OCI-LY1 (cell line): ENCODE measurements around the gene MINK1.
"Not testable (repeated sequence)": the region's sequence is repeated elsewhere in the genome, so short reads cannot be mapped to it uniquely, and the experiment has no call there.

Source experiments
- H2AFZ ChIP-seq: fragments of 200-600 bp; sonication (generic), shearing (Covaris generic); 2 replicates; pipeline ENCODE4 v1.6.0; 2014; ENCODE audit warnings: antibody characterized with exemption, mild to moderate bottlenecking, low read length
- H3F3A ChIP-seq: fragments of 200-600 bp; sonication (generic), shearing (Covaris generic); 2 replicates; pipeline ENCODE4 v1.6.0; 2014; ENCODE audit warnings: mild to moderate bottlenecking, antibody characterized with exemption, low read length, moderate library complexity; ENCODE audit not compliant: insufficient read depth
- H3K27ac ChIP-seq: fragments of 200-600 bp; sonication (generic); 2 replicates; pipeline ENCODE4 v1.5.1; 2014; ENCODE audit warnings: low read length, mixed run types, mild to moderate bottlenecking, low read depth; ENCODE audit not compliant: poor library complexity, severe bottlenecking
- H3K27me3 ChIP-seq: fragments of 200-600 bp; sonication (generic); 2 replicates; pipeline ENCODE4 v1.6.0; 2014; ENCODE audit warnings: antibody characterized with exemption, mild to moderate bottlenecking, low read length, moderate library complexity; ENCODE audit not compliant: insufficient read depth
- H3K36me3 ChIP-seq: fragments of 200-600 bp; sonication (generic); 2 replicates; pipeline ENCODE4 v1.6.1; 2014; ENCODE audit warnings: mild to moderate bottlenecking, antibody characterized with exemption, low read length, moderate library complexity, mixed read lengths; ENCODE audit not compliant: insufficient read depth
- H3K4me1 ChIP-seq: fragments of 200-600 bp; sonication (generic); 2 replicates; pipeline ENCODE4 v1.5.1; 2014; ENCODE audit warnings: mild to moderate bottlenecking, low read length, moderate library complexity; ENCODE audit not compliant: insufficient read depth, severe bottlenecking
- H3K4me2 ChIP-seq: fragments of 200-600 bp; sonication (generic), shearing (Covaris generic); 2 replicates; pipeline ENCODE4 v1.6.1; 2014; ENCODE audit warnings: low read length
- H3K4me3 ChIP-seq: fragments of 200-600 bp; sonication (generic); 2 replicates; pipeline ENCODE4 v1.5.1; 2014; ENCODE audit warnings: low read length, low read depth, mild to moderate bottlenecking, mixed read lengths; ENCODE audit not compliant: poor library complexity, severe bottlenecking
- H3K79me2 ChIP-seq: fragments of 200-600 bp; shearing (Covaris generic); 2 replicates; pipeline ENCODE4 v1.6.1; 2016; ENCODE audit warnings: mixed run types, low read length, mixed read lengths; ENCODE audit not compliant: insufficient read depth
- H3K9ac ChIP-seq: fragments of 200-600 bp; sonication (generic), shearing (Covaris generic); 2 replicates; pipeline ENCODE4 v1.6.1; 2014; ENCODE audit warnings: mild to moderate bottlenecking, low read length, mixed read lengths
- H3K9me2 ChIP-seq: fragments of 200-600 bp; sonication (generic), shearing (Covaris generic); 2 replicates; pipeline ENCODE4 v1.6.1; 2014; ENCODE audit warnings: low read depth, mild to moderate bottlenecking, low read length, mixed read lengths
- H3K9me3 ChIP-seq: fragments of 200-600 bp; shearing (Covaris generic); 2 replicates; pipeline ENCODE4 v1.6.1; 2014; ENCODE audit warnings: low read length, mixed read lengths
- H4K20me1 ChIP-seq: fragments of 200-600 bp; sonication (generic), shearing (Covaris generic); 2 replicates; pipeline ENCODE4 v1.6.0; 2016; ENCODE audit warnings: mild to moderate bottlenecking, low read length; ENCODE audit not compliant: insufficient read depth
- EZH2 ChIP-seq: fragments of 200-600 bp; sonication (generic), shearing (Covaris generic); IDR thresholded peaks from 2 replicates; pipeline ENCODE4 v1.8.0; 2017; ENCODE audit warnings: borderline replicate concordance, mixed run types, mild to moderate bottlenecking, antibody characterized with exemption, low read length, moderate library complexity, mixed read lengths
- TF ChIP-seq, protein P1 (sequence below): fragments of 200-600 bp; sonication (generic), shearing (Covaris generic); IDR thresholded peaks from 2 replicates; pipeline ENCODE4 v1.5.1; 2017; ENCODE audit warnings: mild to moderate bottlenecking, antibody characterized with exemption, low read length, moderate library complexity, mixed read lengths

Gene MINK1

DNA sequence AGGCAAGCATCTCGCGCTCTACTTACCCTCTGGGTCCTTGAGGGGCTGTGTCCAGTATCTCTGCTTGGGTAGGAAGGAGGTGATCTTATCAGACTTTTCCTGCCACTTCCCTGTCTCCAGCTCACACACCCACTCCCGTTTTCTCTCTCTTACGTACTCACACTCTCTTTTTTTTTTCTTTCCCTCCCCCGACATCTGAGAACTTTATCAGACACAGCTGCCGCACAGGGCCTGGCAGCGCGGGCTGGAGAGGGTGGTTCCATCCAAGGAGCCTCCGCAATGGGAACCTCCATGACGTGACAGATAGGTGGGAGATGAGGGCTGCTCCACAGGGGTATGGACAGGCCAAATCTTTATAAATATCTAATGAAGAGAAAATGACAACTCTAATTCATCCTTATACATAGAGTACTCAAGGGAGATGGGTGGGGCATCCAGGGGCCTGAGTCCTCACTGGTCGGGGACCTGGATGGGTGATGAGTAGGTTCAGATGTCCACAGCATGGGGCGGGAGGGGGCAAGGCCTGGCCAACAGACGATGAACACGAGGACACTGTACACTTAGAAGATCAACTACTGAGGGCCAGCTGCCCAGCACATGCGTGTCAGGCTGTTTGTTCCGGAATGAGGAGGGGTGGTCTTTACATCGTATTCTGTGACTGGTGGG is 23.3 kb downstream of the MINK1 start:
- Histone ChIP-seq H3K27me3 (no peaks in the 10 kb centered on the region), H3F3A (no peaks in the 10 kb centered on the region), H3K9ac (no peak overlapping the region), H3K9me2 (no peaks in the 10 kb centered on the region), H3K9me3 (no peaks in the 10 kb centered on the region), H3K4me3 (no peak overlapping the region), H3K27ac (no peak overlapping the region), H4K20me1 (no peaks in the 10 kb centered on the region), H3K4me1 (no peaks in the 10 kb centered on the region), H3K79me2 (no peaks in the 10 kb centered on the region), H3K36me3 (0 out of 2 replicates have a peak, but pooled peaks cover 3% of the 10 kb centered on the region), H3K4me2 (no peak overlapping the region), H2AFZ (no peak overlapping the region)
- TF ChIP-seq, protein P1, sequence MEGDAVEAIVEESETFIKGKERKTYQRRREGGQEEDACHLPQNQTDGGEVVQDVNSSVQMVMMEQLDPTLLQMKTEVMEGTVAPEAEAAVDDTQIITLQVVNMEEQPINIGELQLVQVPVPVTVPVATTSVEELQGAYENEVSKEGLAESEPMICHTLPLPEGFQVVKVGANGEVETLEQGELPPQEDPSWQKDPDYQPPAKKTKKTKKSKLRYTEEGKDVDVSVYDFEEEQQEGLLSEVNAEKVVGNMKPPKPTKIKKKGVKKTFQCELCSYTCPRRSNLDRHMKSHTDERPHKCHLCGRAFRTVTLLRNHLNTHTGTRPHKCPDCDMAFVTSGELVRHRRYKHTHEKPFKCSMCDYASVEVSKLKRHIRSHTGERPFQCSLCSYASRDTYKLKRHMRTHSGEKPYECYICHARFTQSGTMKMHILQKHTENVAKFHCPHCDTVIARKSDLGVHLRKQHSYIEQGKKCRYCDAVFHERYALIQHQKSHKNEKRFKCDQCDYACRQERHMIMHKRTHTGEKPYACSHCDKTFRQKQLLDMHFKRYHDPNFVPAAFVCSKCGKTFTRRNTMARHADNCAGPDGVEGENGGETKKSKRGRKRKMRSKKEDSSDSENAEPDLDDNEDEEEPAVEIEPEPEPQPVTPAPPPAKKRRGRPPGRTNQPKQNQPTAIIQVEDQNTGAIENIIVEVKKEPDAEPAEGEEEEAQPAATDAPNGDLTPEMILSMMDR = no peak
- no peak for TF ChIP-seq EZH2

DNA sequence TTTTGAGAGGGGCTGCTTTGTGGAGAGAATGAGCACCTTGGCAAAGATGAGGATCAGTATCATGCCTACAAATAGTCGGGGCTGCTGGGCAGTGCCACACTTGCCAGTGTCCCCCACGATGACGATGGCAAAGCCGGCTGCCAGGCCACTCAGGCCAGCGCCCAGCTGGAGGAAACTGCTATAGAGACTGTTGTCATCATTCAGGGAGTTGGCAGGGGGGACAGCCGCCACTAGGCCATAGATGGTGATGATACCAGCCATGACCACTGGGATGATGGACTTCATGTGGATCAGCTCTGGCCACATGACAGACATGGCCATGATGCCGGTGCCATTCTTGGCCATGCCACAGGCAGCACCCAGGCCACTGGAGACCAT is 23.8 kb downstream of the MINK1 start:
- 0 out of 2 replicates have a peak, but pooled peaks cover 3% of the 10 kb centered on the region for H3K36me3 ChIP-seq
- H3K27me3 ChIP-seq = no peaks in the 10 kb centered on the region
- no peaks in the 10 kb centered on the region for H3K79me2 ChIP-seq
- no peak overlapping the region for H3K27ac ChIP-seq
- H3K4me1 ChIP-seq = no peaks in the 10 kb centered on the region
- H3K4me3 ChIP-seq = no peak overlapping the region
- no peaks in the 10 kb centered on the region for H3F3A ChIP-seq
- no peak overlapping the region for H3K4me2 ChIP-seq
- no peaks in the 10 kb centered on the region for H3K9me2 ChIP-seq
- TF ChIP-seq EZH2 = no peak
- TF ChIP-seq, protein P1 = no peak
- no peak overlapping the region for H3K9ac ChIP-seq
- no peaks in the 10 kb centered on the region for H4K20me1 ChIP-seq
- no peak overlapping the region for H2AFZ ChIP-seq
- no peaks in the 10 kb centered on the region for H3K9me3 ChIP-seq

DNA sequence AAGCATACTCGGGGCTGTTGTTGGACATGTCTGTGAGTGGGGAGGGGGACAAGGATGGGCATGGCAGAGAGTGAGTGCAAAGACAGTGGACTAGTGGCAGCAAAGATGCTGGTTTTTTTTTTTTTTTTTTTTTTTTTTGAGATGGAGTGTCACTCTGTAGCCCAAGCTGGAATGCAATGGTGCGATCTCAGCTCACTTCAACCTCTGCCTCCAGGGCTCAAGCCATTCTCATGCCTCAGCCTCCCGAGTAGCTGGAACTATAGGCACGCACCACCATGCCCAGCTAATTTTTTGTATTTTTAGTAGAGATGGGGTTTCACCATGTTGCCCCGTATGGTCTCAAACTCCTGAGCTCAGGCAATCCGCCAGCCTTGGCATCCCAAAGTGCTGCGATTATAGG is 24.2 kb downstream of the MINK1 start:
- H3K9me2 ChIP-seq, H3K4me1 ChIP-seq, H3F3A ChIP-seq, H2AFZ ChIP-seq, H3K9me3 ChIP-seq, H3K9ac ChIP-seq, H3K36me3 ChIP-seq, H3K4me2 ChIP-seq, H3K27ac ChIP-seq, H3K27me3 ChIP-seq, H3K4me3 ChIP-seq, H4K20me1 ChIP-seq, H3K79me2 ChIP-seq: not testable (repeated sequence)
